SK-N-SH treated with all-trans-retinoic acid at 6 μM for 48 hours (cell line): ENCODE results near the gene SBSN.

Experiments
- ATAC-seq: fragments of 200-7000 bp; cut with Tn5 transposase; 3 replicates; pipeline ENCODE4 v1.9.1; 2020; ENCODE audit warnings: mild to moderate bottlenecking, moderate library complexity
- ARNTL ChIP-seq: fragments of 450-650 bp; formaldehyde crosslinking; IDR thresholded peaks from 2 replicates; pipeline ENCODE4 v1.5.0; 2020; ENCODE audit warnings: low read depth, mild to moderate bottlenecking, moderate library complexity, borderline replicate concordance
- BACH2 ChIP-seq: fragments of 250-450 bp; sonication (Bioruptor Pico); IDR thresholded peaks from 2 replicates; pipeline ENCODE4 v1.9.0; 2021; ENCODE audit warnings: mild to moderate bottlenecking, borderline replicate concordance
- CREB5 ChIP-seq: fragments of 250-450 bp; sonication (Bioruptor Pico); IDR thresholded peaks from 2 replicates; pipeline ENCODE4 v1.5.1; 2020; ENCODE audit warnings: low read depth, mild to moderate bottlenecking, moderate library complexity
- CSDC2 ChIP-seq: fragments of 250-450 bp; sonication (Bioruptor Pico); IDR thresholded peaks from 2 replicates; pipeline ENCODE4 v1.5.0; 2020; ENCODE audit warnings: mild to moderate bottlenecking, moderate library complexity
- CSRNP3 ChIP-seq: fragments of 250-450 bp; sonication (Bioruptor Pico); IDR thresholded peaks from 2 replicates; pipeline ENCODE4 v1.5.1; 2021; ENCODE audit warnings: mild to moderate bottlenecking, moderate library complexity
- ESRRG ChIP-seq: fragments of 250-450 bp; sonication (Bioruptor Pico); IDR thresholded peaks from 2 replicates; pipeline ENCODE4 v1.6.1; 2021; ENCODE audit warnings: mild to moderate bottlenecking
- GLIS3 ChIP-seq: fragments of 250-450 bp; sonication (Bioruptor Pico); IDR thresholded peaks from 2 replicates; pipeline ENCODE4 v1.5.0; 2020; ENCODE audit warnings: mild to moderate bottlenecking, moderate library complexity
- ISL1 ChIP-seq: fragments of 250-450 bp; sonication (Bioruptor Pico); IDR thresholded peaks from 2 replicates; pipeline ENCODE4 v2.1.2; 2022; ENCODE audit warnings: mild to moderate bottlenecking, moderate library complexity
- OSR1 ChIP-seq: fragments of 250-450 bp; sonication (Bioruptor Pico); IDR thresholded peaks from 2 replicates; pipeline ENCODE4 v1.8.0; 2022; ENCODE audit warnings: moderate library complexity, mild to moderate bottlenecking, inconsistent platforms
- PATZ1 ChIP-seq: fragments of 250-450 bp; sonication (Bioruptor Pico); IDR thresholded peaks from 2 replicates; pipeline ENCODE4 v1.8.0; 2020; ENCODE audit warnings: mild to moderate bottlenecking, moderate library complexity, borderline replicate concordance
- POU6F1 ChIP-seq: fragments of 250-450 bp; sonication (Bioruptor Pico); IDR thresholded peaks from 2 replicates; pipeline ENCODE4 v1.8.0; 2021; ENCODE audit warnings: low read depth, mild to moderate bottlenecking, moderate library complexity, borderline replicate concordance
- PPARA ChIP-seq: fragments of 250-450 bp; sonication (Bioruptor Pico); IDR thresholded peaks from 2 replicates; pipeline ENCODE4 v1.5.0; 2020; ENCODE audit warnings: mild to moderate bottlenecking, borderline replicate concordance
- RARB ChIP-seq: fragments of 250-450 bp; sonication (Bioruptor Pico); IDR thresholded peaks from 2 replicates; pipeline ENCODE4 v1.8.0; 2021; ENCODE audit warnings: mild to moderate bottlenecking, moderate library complexity
- SNAI2 ChIP-seq: fragments of 250-450 bp; sonication (Bioruptor Pico); IDR thresholded peaks from 2 replicates; pipeline ENCODE4 v1.5.0; 2020; ENCODE audit warnings: mild to moderate bottlenecking, moderate library complexity
- TCF4 ChIP-seq: fragments of 250-450 bp; sonication (Bioruptor Pico); IDR thresholded peaks from 2 replicates; pipeline ENCODE4 v1.8.0; 2021; ENCODE audit warnings: mild to moderate bottlenecking, moderate library complexity, borderline replicate concordance
- TOX ChIP-seq: fragments of 250-450 bp; sonication (Bioruptor Pico); IDR thresholded peaks from 2 replicates; pipeline ENCODE4 v1.8.0; 2021; ENCODE audit warnings: mild to moderate bottlenecking, moderate library complexity, borderline replicate concordance
- TSHZ2 ChIP-seq: fragments of 250-450 bp; sonication (Bioruptor Pico); IDR thresholded peaks from 2 replicates; pipeline ENCODE4 v1.5.0; 2020; ENCODE audit warnings: mild to moderate bottlenecking, moderate library complexity
- ZC3H10 ChIP-seq: fragments of 250-450 bp; sonication (Bioruptor Pico); IDR thresholded peaks from 2 replicates; pipeline ENCODE4 v1.5.1; 2021; ENCODE audit warnings: mild to moderate bottlenecking, moderate library complexity
- ZFP3 ChIP-seq: fragments of 250-450 bp; sonication (Bioruptor Pico); IDR thresholded peaks from 2 replicates; pipeline ENCODE4 v1.5.0; 2020; ENCODE audit warnings: mild to moderate bottlenecking, moderate library complexity
- ZFP30 ChIP-seq: fragments of 450-650 bp; formaldehyde crosslinking; IDR thresholded peaks from 2 replicates; pipeline ENCODE4 v1.5.0; 2022; ENCODE audit warnings: mild to moderate bottlenecking, moderate library complexity
- ZNF8 ChIP-seq: fragments of 450-650 bp; formaldehyde crosslinking; IDR thresholded peaks from 2 replicates; pipeline ENCODE4 v1.5.0; 2020; ENCODE audit warnings: mild to moderate bottlenecking, moderate library complexity

Gene SBSN

GRCh38 chr19:35486268-35486708 lies 41.8 kb downstream of the SBSN start:
- TF ChIP-seq TCF4 (no peak), PATZ1 (CRISPR knock-in tag) (no peak), TOX (CRISPR knock-in tag) (no peak), ZFP3 (CRISPR knock-in tag) (no peak), CSRNP3 (CRISPR knock-in tag) (no peak), ISL1 (CRISPR knock-in tag) (no peak), TSHZ2 (CRISPR knock-in tag) (no peak), OSR1 (CRISPR knock-in tag) (no peak), ESRRG (no peak), ZC3H10 (CRISPR knock-in tag) (no peak), CREB5 (CRISPR knock-in tag) (no peak), SNAI2 (CRISPR knock-in tag) (no peak), POU6F1 (CRISPR knock-in tag) (no peak), ZNF8 (CRISPR knock-in tag) (no peak), PPARA (CRISPR knock-in tag) (no peak), GLIS3 (CRISPR knock-in tag) (no peak), ARNTL (CRISPR knock-in tag) (no peak)
- ATAC-seq = no peak

- ATAC-seq = no peak
Measured at GRCh38 chr19:35484252-35485036, 43.7 kb downstream of the SBSN start.

GRCh38 chr19:35483089-35483488 lies 45.0 kb downstream of the SBSN start:
- no peak for ATAC-seq
- no peak for TF ChIP-seq CSDC2 (CRISPR knock-in tag)
- no peak for TF ChIP-seq TSHZ2 (CRISPR knock-in tag)
- TF ChIP-seq OSR1 (CRISPR knock-in tag) = no peak
- TF ChIP-seq BACH2 (CRISPR knock-in tag) = no peak
- TF ChIP-seq RARB (CRISPR knock-in tag) = no peak
- TF ChIP-seq ZFP30 = no peak
- TF ChIP-seq GLIS3 (CRISPR knock-in tag) = no peak

More at GRCh38 chr19:35484252-35485036, 43.7 kb downstream of the SBSN start:
- TF ChIP-seq ZFP3 (CRISPR knock-in tag) (no peak), BACH2 (CRISPR knock-in tag) (no peak), ZNF8 (CRISPR knock-in tag) (no peak)
